Stimulated activated CD4-positive, alpha-beta T cell treated with anti-CD3 and anti-CD28 coated beads, Interleukin-2, amount 100 ng/mL, for 48 hours (primary cell): ENCODE data around the gene CACNA1D.

Experiments
- DNase-seq, 2 donors: peaks; one replicate each; pipeline ENCODE4 v3.0.0-alpha.2; 2020

Gene CACNA1D

GRCh38 chr3:53766706-53767105, 272.3 kb downstream of the CACNA1D start:
- DNase-seq = no peak

DNA sequence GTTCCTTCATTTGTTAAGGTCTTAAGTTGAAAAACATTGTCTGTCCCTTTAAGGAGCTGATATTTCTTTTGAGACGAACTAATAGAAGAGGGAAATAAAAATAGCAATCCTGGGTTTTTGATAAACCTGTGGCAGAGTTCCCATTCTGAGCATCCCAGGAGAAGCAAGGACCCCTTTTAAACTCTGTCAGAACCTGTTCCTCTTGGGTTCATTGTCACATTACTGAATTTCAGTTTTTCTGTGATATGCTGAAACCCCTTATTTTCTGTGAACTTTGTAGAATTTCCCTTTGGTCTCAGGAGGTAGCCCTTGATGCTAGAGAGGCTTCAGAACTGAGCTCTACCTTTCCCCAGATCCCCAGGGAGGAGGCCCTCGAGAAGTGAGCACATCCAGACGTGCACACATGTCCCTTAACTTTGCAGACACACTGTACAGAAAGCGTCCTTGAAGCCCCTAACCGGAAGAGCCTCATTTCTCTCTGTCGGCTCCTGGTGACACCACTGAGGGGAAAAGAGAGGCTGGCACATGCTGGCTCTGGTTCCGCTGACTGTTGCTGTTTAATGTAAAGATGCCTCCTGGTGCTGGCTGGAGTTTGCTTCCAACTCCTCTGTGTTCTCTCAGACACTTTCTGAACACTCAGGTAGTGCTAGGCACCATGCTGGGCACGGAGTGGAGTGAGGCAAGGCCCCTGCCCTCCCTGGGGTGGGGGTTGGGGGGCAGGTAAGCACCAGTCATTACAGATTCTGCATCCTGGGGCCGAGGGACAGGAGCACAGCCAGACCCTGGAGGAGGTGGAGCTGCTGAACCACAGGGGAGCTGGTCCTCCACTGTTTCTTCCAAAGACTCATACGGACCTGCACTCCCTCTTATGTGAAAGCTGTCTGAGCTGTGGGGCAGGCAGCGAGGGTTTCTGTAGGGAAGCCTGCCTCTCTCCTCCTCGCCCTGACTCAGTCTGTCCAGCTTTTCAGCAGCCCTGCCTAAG, 274.4 kb downstream of the CACNA1D start:
- DNase-seq = no peak

- DNase-seq = no peak
Measured at GRCh38 chr3:53772562-53772961, 278.2 kb downstream of the CACNA1D start.

DNA sequence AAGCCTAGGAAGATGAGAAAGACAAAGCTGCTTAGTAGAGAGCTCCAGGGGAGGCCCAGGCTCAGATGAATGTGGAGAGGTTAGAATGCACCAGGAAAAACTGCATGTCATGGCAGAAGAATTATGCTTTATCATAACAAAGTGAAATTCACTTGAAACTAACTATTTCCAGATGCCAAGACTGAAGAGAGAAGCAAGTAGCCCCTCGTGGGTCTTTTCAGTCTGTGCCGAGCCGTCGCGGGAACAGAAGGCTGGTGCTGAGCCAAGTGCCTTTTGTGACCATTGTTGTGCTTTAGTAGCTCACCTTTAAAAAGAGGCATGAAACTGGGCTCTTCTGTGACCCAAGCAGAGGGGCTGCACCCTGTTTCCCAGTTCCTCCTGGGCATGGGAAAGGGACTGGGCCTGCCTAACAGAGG, 278.6 kb downstream of the CACNA1D start:
- DNase-seq = no peak

DNA sequence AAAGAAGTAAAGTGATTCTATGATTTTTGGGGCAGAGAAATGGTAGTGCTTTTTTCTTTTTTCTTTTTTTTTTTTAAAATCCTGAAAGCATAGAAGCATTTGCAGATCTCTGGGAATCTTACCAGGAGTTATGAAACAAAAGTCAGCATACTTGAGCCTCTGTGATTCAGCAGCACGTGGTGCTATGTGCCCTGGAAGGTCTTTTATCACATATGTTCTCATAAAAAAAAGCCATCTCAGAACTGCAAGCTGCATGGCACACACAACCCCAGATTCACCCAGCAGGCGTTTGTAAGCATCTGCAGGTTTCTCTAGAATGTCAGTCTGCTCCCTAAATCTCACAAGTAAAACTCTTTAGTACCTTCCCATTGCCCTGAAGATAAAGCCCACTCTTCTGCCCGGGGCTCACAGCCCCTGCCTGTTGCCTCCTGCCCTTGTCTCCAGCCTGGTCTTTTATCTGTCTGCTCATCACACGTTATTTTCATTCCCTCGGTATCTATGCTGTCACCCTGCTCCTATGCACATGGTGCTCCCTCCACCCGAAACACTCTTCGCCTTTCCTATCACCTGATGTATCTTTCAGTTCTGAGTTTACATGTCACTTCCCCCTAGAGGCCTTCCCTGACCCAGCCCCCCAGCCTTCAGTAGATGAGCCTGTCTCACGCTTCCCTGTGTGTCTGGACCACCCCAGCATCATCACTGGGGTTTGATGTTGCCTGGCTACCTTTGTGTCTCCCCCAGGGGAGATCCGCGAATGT, 279.4 kb downstream of the CACNA1D start:
- no peak for DNase-seq

- DNase-seq = no peak
Measured at GRCh38 chr3:53774414-53774813, 280.0 kb downstream of the CACNA1D start.

DNA sequence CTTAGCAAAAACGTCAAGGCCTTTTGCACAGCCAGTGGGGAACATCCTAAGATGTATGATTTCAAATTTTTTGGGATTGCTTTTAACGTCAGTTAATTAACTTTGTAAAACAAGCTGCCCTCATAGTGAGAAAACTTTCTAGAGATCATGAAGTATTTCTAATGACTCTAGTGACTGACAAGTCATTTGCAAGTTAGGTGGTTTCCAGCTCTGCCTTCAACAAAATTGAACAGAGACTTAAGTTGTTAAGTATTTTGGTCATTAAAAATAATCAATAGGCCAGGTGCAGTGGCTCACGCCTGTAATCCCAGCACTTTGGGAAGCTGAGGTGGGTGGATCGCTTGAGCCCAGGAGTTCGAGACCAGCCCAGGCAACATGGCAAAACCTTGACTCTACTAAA, 280.6 kb downstream of the CACNA1D start:
- no peak for DNase-seq

DNA sequence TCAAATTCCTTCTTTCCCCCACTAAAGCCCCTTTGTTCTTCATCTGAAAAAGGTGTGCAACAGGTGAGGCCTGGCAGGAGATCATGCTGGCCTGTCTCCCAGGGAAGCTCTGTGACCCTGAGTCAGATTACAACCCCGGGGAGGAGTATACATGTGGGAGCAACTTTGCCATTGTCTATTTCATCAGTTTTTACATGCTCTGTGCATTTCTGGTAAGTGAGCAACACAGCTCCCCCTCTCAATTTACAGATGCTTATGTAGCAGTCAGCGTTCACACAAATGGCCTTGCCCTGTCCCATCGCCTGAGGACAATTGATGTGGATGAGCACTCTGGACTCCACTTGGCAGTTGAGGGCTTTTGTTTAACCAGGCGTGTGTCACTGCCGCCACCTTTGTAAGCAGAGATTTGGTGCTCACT, 281.4 kb downstream of the CACNA1D start:
- no peak for DNase-seq

DNA sequence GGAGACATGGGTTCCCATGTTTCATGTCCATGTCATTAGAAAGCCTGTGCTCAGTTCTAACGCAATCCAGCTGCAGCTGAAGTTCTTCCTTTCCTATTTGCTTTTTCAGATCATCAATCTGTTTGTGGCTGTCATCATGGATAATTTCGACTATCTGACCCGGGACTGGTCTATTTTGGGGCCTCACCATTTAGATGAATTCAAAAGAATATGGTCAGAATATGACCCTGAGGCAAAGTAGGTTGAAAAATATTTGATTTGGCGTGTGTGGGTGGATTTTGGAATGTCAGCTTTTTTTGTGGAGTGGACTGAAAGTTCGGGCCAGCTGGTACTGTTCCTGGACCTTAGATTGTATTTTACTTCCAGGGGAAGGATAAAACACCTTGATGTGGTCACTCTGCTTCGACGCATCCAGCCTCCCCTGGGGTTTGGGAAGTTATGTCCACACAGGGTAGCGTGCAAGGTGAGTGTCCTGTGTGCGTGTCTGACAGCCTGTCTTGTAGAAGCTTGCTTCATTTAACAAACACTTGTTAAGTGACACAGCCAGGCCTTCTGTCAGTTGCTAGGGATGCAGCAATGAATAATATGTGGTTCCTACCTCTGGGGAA, 282.2 kb downstream of the CACNA1D start:
- no peak for DNase-seq

GRCh38 chr3:53777468-53777867, 283.1 kb downstream of the CACNA1D start:
- no peak for DNase-seq

- no peak for DNase-seq
Measured at GRCh38 chr3:53778153-53778552, 283.7 kb downstream of the CACNA1D start.

- DNase-seq = no peak
Measured at GRCh38 chr3:53780171-53780570, 285.8 kb downstream of the CACNA1D start.

DNA sequence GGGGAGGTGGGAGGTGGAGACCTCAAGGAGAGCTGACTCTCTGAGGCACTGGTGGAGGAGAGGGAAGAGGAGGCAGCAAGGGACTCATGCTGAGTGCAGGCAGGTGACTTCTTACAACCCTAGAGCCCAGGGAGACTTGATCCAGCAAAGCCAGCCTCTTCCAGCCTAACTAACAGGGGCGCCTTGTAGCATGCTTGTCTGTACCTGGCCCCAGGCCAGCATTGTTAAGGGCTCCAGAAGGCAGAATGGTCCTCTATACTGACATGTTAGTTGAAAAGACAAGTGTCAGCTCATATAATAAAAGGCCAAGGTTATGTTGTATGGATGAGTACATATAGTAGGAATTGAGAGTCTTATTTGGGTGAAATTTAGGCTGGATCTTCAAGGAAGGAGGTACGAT, 286.4 kb downstream of the CACNA1D start:
- no peak for DNase-seq

DNA sequence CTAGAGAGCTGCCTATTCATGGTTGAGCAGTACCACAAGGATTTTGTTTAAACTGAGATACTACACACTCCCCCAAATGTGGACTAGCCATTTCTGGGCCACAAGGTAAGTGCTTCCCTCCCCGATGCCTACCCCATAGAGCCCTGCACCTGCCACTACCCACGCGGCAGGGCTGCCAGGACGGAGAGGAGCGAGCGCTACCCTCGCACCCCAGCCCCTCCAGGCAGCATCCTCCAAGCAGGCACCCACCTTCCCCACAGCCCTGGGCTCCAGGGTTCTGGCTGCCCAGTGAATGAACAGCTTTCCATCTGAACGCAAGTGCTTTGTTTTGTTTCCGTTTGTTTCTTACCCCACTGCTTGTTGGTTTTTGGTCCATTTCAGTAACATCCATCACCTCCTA, 292.6 kb downstream of the CACNA1D start:
- DNase-seq = no peak

- no peak for DNase-seq
Measured at GRCh38 chr3:53788038-53788437, 293.6 kb downstream of the CACNA1D start.

DNA sequence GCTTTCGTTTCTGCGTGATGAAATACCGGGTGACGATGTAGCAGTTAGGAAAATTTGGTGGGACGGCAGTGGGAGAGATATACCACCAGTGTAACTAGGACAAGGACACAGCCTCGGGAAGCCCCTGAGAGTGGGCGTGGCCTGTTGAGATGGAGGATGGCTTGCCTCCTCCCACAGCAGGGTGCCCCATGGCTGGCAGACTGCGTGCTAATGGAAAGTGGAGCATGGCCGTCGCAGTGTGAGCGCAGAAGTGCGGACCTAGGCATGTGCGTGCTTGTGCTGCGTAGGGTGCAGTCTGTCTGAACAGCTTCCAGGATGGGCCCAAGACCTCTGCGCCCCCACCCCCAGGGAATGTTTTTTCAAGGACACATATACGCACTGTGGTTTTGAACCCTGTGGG, 295.0 kb downstream of the CACNA1D start:
- no peak for DNase-seq

GRCh38 chr3:53790470-53790869, 296.1 kb downstream of the CACNA1D start:
- DNase-seq = no peak

DNA sequence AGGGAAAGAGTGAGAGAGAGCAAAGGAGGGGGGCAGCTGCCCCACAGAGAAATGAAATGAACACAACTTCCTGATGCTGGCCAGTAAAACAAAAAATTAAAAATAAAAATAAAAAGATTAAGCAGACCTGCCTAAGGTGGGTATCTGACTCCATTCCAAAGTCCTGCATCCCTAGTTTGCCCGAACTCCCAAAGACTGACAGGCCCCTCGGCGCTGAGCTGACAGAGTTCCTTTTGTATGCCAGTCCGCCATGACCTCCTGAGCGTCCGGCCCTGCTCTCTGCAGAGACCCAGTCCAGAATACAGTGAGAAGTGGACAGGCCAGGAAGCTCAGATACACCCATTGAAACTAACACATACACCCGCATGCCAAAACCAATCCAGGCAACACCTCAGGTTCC, 296.9 kb downstream of the CACNA1D start:
- no peak for DNase-seq

GRCh38 chr3:53792866-53793265, 298.5 kb downstream of the CACNA1D start:
- no peak for DNase-seq

DNA sequence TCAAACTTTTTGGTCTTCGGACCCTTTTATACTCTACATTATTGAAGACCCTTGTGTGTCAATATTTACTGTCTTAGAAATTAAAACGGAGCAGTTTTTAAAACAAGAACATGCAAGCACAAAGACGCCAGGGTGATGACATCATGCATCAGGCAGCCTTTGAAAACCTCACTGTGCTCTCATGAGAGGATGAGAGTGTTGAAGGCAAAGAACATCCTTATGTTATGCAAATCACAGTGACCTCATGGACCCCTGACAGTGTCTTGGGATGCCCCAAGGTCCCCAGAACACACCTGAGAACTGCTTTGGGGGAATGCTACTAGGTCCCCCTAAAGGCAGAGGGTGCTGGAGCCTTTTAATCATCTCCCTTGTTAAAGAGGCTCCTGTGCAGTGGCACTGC, 300.2 kb downstream of the CACNA1D start:
- no peak for DNase-seq

DNA sequence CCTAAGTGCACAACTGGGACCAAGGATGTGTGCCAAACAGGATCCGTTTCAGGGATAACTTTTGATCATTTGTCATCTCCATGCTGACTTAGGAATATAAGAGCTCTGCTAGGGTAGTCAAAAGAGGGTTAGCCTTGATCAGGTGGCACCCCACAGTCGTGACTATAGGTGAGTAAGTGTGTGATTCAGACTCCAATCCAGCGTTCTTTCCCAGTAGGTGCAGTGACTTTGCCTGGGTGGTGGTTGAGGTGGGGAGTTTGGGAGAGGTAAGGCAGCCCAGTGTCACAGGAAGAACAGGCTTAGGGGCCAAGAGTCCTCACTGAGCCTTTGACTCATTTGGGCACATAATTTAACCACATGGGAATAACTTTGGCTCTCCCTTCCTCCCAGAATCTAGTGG, 300.8 kb downstream of the CACNA1D start:
- DNase-seq = no peak

DNA sequence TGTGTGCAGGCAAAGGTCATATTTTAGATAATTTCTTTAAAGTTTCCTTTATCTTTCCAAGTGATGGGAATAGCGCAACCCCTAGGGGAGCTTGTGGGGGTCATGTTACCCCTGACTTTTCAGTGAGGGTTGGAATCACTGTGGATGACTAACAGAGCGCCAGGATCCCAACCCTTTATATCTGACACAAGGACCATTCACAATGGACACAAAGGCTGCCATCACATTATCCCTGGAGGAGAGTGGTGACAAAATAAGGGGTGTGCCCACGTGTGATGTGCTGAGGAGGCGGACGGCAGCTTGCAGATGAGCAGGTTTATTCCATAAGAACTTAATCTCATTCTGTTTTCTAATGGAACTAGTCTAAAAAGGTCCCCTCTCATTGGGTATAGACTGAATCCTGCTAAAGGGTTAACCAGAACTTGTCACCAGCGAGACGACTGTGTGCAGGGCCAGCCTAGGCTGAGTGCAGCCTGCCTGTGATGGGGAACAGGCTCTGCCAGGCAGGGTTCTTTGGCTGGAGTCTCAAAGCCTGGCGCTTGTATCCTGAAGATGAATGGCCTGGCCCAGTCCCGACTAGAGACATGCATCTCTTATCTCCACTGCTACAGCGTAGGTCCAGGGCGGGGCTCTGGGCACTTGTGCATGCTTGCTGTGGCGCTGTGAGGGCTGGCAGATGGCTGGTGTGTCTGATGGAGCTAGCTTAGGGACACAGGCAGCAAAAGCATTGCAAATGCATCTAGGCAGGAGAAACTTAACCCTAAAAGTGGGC, 301.6 kb downstream of the CACNA1D start:
- DNase-seq = no peak

DNA sequence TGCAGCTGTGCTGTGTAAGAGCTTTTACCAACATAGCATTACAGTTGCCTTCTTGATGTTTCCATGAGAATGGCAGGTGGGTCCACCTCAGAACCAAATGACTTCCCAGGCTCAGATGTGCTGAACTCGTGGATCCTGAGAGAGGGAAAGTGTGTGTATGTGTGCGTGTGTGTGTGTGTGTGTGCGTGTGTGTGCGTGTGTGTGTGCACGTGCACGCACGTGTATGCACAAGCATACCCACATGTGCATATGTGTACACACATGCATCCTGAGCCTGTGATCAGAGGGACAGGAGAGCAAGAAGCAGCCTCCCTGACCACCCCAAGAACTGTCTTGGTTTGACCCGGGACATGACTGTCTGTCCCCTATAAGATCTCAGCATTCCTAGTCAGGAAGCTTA, 303.7 kb downstream of the CACNA1D start:
- DNase-seq = no peak
